HepG2 (cell line): ENCODE results near the gene TLE1. TPM values are rescaled to one million over a fixed set of nuclear protein-coding genes. Genes with fewer than 3 reads are reported as not detected.

Experiments used
- ARID4A ChIP-seq: sonication (generic); formaldehyde crosslinking; IDR thresholded peaks from 2 replicates; pipeline ENCODE4 v1.5.0; 2020; ENCODE audit warnings: mild to moderate bottlenecking, missing genetic modification reagents, borderline replicate concordance
- ARID5B ChIP-seq: IDR thresholded peaks from 2 replicates; pipeline ENCODE4 v1.4.0; 2020; ENCODE audit warnings: mild to moderate bottlenecking, missing genetic modification reagents
- NRL ChIP-seq: sonication (generic); formaldehyde crosslinking; IDR thresholded peaks from 2 replicates; pipeline ENCODE4 v1.5.0; 2020; ENCODE audit warnings: missing genetic modification reagents, mild to moderate bottlenecking, moderate library complexity, borderline replicate concordance
- TGIF2 ChIP-seq: IDR thresholded peaks from 2 replicates; pipeline ENCODE4 v1.6.1; 2016; ENCODE audit warnings: control low read depth, missing compliant biosample characterization
- ZBTB7A ChIP-seq: sonication (generic); formaldehyde crosslinking; IDR thresholded peaks from 2 replicates; pipeline ENCODE4 v1.8.0; 2022; ENCODE audit warnings: mild to moderate bottlenecking, missing genetic modification reagents
- ZNF142 ChIP-seq: sonication (generic); formaldehyde crosslinking; IDR thresholded peaks from 2 replicates; pipeline ENCODE4 v1.4.0; 2020; ENCODE audit warnings: missing genetic modification reagents
- ZNF414 ChIP-seq: sonication (generic); formaldehyde crosslinking; IDR thresholded peaks from 2 replicates; pipeline ENCODE4 v1.5.0; 2020; ENCODE audit warnings: missing genetic modification reagents
- ZNF740 ChIP-seq: sonication (generic); formaldehyde crosslinking; IDR thresholded peaks from 2 replicates; pipeline ENCODE4 v1.4.0; 2020; ENCODE audit warnings: missing genetic modification reagents
- ZNF775 ChIP-seq: sonication (generic); formaldehyde crosslinking; IDR thresholded peaks from 2 replicates; pipeline ENCODE4 v1.4.0; 2020; ENCODE audit warnings: missing genetic modification reagents, mild to moderate bottlenecking, moderate library complexity, borderline replicate concordance
- ZUFSP ChIP-seq: sonication (generic); formaldehyde crosslinking; IDR thresholded peaks from 2 replicates; pipeline ENCODE4 v1.9.0; 2021; ENCODE audit warnings: missing genetic modification reagents, mild to moderate bottlenecking, borderline replicate concordance
- polyA plus RNA-seq, 8 experiments: library from polyadenylated mRNA; depleted of rRNA in 3 of 8; stranded (reverse) in 7 of 8; unstranded in 1 of 8; fragments of >200 nt; fragmentation: Illumina TruSeq in 4 of 8; extraction: Trizol in 4 of 8; gene quantifications; 2 replicates each; pipeline versions ENCODE4 v1.2.1 to v1.2.3, GENCODE V29; 2011 to 2016; ENCODE audit warnings: low read depth in 4 of 8, missing spikeins in 1 of 8, mixed read lengths in 1 of 8; ENCODE audit not compliant: insufficient read depth in 1 of 8
- total RNA-seq, 5 experiments: library from RNA; depleted of rRNA; stranded (reverse); fragments of >200 nt; fragmentation: Illumina TruSeq; extraction: Trizol; gene quantifications; 2 replicates each; pipeline ENCODE4 v1.2.3, GENCODE V29; 2016; ENCODE audit warnings: low read depth in 1 of 5

The TLE1 gene
- total and polyA plus RNA-seq, 2 of the 13 experiments (the other 11 are each of a cell fraction or from before 2014, with no cell fraction given): 35.9 to 109 TPM

GRCh38 chr9:81565144-81565543, 124.2 kb downstream of the TLE1 start (continued):
- TF ChIP-seq ZNF775 (CRISPR knock-in tag): no peak
- no peak for TF ChIP-seq ZNF142 (CRISPR knock-in tag)
- no peak for TF ChIP-seq ARID4A
- no peak for TF ChIP-seq ZUFSP (CRISPR knock-in tag)
- TF ChIP-seq NRL: no peak
- TF ChIP-seq ZBTB7A (CRISPR knock-in tag): no peak
- no peak for TF ChIP-seq ZNF740 (CRISPR knock-in tag)
- TF ChIP-seq ARID5B (CRISPR knock-in tag): peak; percentile 58
- no peak for TF ChIP-seq TGIF2
- no peak for TF ChIP-seq ZNF414 (CRISPR knock-in tag)
